Measurements from ENCODE around the gene CYRIA.

CYRIA gene

DNA sequence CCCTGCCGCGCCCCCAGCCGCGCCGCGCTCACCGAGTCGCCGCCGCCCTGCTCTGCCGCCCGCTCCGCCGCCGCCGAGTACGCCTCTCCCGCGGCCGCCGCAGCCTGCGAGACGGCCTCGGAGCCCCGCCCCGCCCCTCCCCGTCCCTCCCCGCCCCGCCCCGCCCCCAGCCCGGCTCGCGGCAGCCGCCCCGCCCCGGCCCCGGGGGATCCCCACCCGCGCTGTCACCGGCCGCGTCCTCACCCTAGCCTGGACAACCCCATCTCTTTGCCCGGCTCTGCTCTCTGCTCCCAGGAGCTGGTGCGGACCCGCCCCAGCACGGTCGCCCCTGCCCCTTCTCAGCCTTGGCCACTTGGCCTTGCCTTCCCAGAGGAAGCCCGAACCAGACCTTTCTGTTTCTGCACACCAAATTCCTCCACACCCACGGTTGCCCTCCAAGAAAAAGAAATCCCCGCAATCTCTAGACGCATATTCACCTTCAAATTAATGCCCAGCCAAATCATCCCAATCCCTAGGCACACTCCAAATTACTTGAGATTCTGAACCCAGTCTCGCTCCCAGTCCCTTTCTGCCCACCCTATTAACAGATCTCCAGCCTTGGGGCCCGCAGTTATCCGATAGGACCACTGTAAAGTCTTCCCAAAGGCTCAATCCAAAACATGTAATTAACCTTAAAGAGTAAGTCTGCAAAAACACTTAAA lies at the start of gene CYRIA:
TSS of gene CYRIA (minus strand) at position 87 of the 701 bp plus-strand sequence. CDS start 77,715 bp downstream, outside the sequence.
- no peak for FAIRE-seq

DNA sequence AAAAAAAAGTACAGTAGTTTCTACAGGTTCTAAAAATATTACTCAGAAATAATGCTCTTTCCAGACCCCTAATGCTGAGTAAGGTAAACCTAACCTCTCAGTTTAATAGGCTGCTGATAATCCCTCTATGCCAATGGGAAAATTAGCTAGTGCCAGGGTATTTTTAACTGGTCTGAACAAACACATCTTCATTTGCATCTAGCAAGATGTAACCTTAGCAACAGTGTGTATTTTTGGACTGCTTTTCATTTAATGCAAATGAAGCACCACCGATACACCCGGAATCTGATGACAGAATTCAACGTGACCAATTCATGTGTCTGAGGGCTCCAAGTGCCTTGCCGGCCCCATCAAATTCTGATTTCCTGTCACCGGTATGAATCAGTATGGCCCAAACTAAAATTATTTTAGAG lies 47.4 kb upstream of the CYRIA start:
- FAIRE-seq = peak; percentile 93

DNA sequence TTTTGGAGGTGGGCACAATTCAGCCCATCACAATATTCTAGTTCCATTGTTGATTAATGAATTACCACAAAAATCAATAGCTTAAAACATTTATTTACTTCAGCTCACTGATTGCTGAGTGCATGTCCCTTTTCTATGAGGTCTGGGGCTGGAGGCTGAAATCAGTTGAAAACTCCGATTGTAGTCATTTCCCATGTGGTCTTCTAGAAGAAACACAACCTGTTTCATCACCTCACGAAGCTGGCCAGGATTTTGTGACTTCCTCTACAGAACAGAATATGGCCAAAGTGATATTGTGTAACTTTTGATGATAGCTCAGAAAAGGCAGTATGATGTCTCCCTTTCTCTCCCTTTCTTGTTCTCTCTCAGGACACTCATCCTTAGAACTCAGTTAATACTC lies 44.1 kb upstream of the CYRIA start:
- FAIRE-seq = no peak

DNA sequence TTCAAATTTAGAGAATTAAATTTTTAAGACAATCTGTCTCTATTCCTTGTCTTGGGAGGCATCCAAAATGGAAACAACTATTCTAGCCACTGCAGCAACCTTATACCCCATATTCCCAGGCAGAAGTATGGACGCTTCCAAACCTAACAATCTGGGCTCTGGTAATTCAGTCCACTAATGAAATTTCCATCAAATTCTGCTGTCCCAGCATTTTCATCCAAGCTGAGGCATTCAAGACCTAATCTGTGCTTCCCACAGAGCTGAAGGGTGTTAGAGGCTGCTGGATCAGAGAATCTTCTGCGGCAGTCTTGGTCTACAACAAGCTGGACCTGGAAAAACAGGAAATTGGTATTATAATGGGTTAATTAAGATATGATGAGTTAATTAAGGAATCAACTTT lies 42.5 kb upstream of the CYRIA start:
- FAIRE-seq = no peak

DNA sequence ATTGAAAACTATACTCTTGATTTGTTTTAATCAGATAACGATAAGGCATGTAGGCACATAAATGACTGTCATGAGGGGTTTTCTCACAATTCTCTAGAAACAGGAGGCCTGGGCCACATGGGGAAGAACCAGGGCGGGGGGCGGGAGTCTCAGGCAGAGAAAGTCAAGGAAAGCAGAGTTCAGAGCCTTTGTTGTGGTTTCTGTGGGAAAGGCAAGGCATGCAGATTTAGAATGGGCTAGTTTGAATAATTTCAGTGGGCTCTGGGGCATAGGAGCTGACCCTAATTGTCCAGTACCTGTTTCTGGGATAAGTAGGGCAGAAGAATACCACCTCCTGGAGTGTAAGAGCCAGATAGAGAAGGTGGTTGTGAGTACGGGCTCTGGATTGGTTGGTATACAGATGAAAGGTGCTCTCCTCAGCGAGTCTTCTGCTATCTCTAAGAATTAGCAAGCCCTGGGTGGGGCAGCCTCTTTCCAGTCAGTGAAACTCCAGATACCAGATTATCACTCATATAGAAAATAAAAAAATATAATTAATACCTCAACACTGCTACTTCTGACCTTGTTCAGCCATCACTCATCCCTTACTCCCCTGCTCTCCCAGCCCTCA lies 41.5 kb upstream of the CYRIA start:
- no peak for FAIRE-seq

DNA sequence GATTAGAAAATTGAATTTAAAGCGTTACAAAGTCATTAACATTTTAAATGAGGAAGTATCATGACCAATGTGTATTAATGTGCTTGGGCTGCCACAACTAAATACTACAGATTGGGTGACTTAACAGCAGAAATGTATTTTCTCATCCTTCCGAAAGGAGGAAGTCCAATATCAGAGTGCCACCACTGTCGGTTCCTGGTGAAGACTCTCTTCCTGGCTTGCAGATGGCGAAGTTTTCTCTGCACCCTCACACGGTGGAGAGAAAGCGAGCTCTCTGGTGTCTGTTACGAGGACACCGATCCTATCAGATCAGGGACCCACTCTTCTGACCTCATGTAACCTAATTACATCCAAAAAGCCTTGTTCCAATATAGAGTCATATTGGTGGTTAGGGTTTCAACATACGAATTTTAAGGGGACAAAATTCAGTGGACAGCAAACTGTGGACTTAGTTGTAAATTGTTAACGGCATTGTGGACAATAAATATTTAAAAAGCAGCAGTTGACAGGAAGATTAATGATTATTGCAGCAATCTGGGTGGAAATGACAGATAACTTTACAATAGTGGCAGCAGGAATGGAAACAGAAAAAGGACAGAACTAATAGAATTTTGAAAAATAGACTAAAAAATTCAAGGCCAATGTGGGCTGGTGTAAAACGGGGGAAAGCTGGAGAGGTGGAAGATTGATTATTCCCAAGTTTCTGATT lies 35.1 kb upstream of the CYRIA start:
- FAIRE-seq = no peak

DNA sequence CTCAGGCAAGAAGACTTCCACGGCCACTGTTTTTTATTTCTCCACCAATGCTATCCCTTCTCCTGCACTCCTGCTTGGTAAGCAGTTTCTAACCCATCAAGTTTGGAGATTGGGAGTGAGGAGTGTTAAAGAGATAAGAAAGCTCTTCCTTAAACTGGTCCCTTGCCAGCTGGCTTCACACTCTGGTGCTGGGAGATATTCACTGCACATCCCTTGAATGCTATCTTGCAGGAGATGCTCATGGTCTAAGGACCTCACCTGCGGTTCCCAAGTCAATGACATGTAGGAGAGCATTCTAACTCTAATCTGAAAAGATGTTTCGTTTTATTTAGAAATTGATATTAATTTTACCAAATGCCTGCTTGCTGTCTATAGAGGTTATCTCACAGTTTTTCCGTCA lies 28.2 kb upstream of the CYRIA start:
- FAIRE-seq = no peak

DNA sequence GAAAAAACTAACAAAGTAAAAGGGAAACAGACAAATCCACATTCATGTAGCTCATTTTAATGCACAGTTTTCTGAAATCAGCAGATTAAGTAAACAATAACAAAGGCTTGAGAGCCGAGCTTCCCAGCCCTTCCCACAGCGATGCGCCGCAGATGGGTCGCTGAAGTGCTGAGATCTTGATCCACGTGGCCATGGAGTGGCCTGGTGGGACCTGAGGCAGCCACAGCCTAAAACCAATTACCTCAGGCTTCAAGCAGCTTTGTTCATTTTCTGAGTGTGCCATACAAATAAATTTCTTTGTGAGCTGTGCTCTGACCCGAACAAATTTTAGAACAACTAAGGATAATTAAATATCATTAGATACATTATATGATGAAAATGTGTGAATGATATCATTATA lies 25.6 kb upstream of the CYRIA start:
- FAIRE-seq = peak; percentile 84

DNA sequence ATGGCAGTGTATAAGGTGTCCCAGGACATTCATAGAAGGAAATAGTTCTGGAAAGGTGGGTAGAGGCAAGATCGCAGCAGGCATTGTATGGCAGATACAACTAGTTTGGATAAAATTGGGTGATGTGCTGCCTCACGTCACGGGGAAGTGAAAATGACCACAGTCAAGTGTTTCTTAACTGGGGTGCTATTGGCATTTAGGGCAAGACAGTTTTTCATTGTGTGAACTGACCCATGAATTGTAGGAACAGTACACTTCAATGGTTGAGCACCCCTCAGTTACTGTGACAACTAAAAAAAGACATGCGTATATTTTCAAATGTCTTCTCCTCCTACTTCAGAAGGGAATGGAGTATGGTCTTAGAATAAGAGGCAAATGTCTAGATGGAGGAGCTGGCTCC lies 22.3 kb upstream of the CYRIA start:
- no peak for FAIRE-seq

DNA sequence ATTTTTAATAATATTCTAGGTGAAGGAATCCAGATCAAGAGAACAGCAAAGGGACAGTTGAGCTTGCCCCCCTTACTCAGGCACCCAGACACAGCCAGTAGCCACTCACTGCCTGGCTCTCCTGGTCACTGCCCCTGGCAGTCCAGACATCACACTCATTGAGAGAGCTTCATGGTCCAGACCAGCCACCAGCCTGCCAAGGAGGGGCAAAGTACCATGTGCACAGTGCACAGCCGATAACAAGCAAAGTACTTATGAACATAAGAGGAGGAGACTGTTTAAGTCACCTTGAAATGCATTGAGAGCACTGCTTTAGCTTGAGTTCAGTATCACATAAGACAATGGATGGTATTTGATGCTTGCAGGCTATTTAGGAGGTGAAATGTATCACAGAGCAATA lies 21.6 kb upstream of the CYRIA start:
- FAIRE-seq = no peak

DNA sequence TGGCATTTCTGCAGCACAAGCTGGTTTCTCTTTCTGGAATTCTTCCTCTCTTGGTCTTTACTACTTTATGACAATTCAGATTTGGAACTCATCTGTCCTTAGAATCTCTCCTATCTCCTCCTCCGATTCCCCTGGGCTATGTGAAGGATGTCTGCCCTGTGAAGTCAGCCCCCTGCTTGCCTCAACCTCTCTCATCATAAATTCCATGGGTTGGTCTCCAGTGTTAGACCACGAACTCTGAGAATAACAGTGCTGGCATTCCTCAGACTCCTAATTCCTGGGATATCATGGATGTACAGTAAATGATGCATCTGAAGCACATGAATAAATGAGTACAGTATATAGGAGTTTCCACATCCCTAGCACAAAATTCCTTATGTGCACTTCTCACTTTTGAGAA lies 21.0 kb upstream of the CYRIA start:
- FAIRE-seq = no peak

DNA sequence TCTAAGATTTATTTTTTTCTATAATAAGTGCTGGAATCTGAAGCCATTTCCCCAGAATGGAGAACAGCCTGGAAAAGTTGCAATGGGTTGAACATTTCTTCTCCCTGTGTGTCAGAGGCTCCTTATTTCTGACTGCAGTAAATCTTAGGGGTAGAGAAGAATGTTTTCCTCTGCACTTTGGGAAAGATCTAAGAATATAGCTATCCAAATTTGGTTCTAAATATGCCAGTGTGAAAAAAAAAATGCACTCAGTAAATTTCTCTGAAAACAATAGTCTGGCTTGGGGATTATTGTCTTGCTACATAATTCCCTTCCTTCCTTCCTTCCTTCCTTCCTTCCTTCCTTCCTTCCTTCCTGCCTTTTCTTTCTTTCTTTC lies 19.7 kb upstream of the CYRIA start:
- no peak for FAIRE-seq

DNA sequence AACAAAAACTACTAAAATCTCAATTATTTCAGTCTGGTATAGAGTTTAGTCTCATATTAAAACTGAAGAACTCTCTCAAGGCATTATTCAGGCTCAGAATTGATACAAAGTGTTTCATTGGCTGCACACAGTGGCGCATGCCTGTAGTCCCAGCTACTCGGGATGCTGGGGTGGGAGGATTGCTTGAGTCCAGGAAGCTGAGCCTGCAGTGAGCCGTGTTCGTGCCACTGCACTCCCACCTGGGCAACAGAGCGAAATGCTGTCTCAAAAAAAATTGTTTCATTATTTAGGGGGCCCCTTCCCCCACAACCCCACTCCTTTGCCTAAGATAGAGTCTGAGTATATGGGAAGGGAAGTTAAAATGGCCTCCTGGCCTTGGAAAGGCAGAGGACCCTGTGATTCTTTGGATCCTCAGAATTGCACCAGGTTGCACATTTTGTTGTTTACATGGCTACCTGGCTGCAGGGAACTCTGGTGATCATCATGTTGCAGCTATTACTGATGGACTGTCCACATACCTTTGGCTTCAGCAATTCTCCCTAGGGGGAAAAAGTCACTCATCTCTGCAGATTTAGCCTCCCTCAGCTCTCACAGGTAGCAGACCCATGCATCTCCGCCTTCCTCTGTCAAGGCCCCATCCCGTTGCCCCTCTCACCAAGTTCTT lies 19.2 kb upstream of the CYRIA start:
- no peak for FAIRE-seq

DNA sequence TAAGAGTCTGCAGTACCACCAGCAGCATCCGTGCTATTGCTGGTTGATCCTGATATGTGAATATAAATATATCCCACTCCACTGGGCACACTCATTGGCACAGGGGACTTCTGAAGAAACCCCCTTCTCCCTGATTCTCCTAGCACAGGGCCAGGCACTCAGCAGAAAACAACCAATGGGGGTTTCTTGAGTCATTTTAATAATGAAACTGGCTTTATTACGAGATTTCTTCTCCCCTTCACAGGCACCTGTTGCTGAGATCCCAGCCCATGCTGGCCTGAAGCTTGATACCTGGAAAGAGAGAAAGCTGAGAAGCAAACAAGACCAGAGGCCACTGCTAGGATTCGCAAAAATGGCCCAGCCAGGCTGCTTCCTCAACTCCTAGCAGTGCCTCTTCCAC lies 17.9 kb upstream of the CYRIA start:
- no peak for FAIRE-seq

DNA sequence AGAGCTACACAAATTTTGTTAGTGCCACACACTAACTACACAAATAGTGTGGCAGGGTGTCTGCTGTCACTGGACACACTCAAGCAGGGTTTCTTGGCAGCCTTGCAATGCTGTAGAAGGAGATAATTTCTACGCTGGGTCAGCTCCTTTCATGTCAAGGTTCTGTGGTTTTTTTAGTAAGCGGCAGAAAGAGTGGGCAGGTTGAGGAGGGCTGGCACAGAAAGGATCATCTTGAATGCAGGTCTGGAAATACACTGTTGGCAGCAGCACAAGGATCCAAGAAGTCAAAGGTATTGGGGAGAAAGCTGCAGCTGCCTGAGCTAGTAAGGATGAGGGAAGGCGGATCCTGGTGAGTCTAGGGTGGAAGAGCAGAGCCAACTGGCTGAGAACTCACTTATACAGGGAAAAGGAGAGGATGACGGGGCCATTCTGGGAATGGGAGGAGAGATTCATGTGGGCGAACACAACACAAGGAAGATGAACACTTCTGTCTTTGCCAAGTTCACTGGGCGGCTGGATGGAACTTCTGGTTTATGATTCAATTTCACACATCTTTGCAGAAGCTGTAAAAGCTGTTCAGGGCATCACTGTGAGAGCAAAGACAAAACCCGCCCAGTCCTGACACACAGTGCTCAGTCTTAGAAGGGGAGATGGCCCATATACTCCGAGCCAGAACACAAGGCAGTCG lies 16.9 kb upstream of the CYRIA start:
- FAIRE-seq = no peak

DNA sequence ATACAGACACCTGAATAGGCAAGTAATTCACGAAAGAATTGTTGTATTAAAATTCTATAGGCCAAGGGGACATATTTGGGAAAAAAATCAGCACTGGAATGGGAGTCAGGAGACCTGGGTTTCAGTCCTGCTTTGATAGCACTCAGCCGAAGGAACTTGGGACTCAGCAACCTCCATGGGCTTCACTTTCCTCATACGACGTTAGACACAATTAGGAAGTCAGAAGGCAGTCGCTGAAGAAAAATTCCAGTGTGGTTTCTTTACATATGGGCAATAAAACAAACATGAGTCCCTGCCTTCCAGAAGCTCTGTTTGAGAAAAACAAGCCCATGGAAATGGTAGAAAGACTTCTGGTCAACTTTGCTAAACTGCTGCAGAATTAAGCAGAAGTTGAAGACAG lies 15.1 kb upstream of the CYRIA start:
- FAIRE-seq = no peak

DNA sequence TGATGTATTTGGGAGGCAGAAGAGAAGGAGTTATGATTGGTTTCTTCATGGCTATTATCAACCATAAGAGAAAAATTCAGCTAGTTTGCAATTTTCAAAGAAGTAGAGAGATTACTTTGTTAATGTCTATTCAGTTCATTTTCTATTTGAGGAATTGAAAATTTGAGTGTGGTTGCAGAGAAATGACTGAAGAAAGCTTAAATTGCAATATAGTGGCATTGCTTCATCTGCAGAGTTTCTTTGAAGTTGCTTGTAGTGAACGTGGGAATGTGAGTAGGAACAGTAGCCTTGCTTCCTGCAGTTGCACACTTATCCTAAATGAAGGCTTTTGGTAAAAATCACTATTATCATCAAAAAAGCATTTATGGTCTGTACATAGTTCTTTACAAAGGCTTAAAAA lies 14.7 kb upstream of the CYRIA start:
- FAIRE-seq = no peak

DNA sequence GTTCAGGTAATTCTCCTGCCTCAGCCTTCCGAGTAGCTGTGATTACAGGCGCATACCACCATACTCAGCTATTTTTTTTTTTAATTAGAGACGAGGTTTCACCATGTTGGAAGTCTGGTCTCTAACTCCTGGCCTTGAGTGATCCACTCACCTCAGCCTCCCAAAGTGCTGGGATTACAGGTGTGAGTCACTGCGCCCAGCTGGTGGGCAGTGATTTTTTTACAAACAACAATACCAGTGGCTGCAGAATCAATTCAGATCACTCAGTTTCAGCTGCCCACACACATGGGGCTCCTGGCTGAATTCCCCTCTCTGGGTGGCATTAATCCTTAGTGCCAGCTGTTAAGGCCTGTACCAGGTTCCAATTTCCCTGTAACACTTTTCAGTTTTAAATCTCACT lies 13.3 kb upstream of the CYRIA start:
- FAIRE-seq = no peak

DNA sequence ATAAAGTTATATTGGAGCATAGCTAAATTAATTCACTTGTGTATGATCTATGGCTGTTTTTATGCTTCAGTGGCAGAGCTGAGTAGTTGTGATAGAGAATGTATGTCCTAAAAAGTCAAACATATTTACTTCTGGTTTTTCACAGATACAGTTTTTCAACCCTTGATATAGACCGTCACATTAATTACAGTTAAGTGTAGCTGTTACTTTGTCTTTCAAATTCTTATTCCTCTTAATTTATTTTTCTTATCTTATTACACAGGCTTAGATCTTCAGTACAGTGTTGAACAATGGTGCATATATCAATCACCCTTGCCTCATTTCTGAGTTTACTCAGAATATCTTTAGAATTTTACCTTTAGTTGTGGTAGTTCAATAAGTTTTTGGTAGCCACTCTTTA lies 12.2 kb upstream of the CYRIA start:
- no peak for FAIRE-seq

DNA sequence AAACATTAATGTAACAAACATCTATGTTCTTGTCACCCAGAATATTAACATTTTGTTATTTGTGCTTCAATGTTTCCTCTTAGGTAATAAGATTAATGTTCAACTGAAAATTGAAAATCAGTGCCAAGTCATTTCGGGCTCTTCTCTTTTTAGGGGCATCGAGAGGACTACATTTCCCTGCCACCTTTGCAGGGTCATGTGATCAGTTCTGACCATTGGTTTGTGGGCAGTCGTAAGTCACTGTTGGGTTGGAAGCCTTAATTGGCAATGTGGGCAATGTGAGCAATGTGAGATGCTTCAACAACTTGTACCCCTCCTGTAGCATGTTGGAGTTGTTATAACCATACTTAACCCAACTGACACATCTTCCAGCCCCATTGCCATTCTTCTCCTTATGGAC lies 10.1 kb upstream of the CYRIA start:
- FAIRE-seq = no peak

DNA sequence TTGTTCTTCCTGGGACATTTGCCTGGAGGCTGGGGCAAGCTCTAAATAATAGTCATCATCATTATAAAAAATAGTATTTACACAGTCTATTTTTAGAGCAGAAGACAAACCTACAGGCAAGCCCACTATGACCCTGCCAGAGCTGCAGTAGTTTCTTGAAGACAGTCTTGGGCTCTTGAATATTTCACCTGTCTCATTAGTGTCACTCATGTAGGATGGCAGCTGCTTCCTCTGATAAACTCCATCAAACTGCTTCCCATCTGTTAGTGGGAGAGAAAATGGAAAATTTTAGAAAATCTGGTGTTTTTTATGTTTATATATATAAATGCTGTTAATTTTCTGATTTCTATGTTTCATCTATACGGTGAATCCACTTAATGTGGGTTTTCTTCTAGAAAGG lies 8.5 kb upstream of the CYRIA start:
- no peak for FAIRE-seq

DNA sequence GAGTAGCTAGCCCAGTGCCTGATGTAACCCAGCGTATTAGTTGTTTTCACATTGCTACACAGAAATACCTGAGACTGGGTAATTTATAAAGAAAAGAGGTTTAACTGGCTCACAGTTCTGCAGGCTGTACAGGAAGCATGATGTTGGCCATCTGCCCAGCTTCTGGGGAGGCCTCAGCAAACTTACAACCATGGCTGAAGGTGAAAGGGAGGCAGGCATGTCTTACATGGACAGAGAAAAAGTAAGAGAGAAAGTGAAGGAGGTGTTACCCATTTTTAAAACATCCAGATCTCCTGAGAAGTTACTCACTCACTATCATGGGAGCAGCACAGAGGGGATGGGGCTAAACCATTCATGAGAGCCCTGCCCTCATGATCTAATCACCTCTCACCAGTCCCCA lies 6.1 kb upstream of the CYRIA start:
- no peak for FAIRE-seq

DNA sequence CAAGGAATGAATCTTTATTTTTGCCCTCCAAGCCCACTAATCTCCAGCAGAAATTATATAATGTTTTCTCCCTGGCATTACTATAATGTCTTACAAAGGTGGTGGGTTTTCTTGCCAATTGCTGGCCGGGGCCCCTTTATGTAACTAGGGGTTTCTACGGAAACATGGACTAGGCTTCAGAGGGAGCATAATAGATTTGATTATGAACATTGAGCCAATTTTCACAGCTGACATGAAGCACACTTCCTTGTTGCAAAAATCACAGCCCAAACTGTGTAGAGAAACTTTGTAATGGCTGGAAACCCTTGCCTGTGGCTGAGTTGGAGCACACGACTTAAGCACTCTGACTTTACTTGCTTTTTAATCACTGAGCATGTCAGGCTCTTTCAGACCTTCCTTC lies 3.8 kb upstream of the CYRIA start:
- FAIRE-seq = no peak
